Activated CD4-positive, alpha-beta T cell treated with anti-CD3 and anti-CD28 coated beads, Interleukin-2, amount 50 U/mL, for 24 hours (primary cell): ENCODE measurements around the gene AGXT.

ENCODE experiments used
- DNase-seq, 2 donors: peaks; one replicate each; pipeline ENCODE4 v3.0.0-alpha.2; 2020; ENCODE audit warnings: low read depth in 1 of 2, low spot score in 1 of 2

The AGXT gene

DNA sequence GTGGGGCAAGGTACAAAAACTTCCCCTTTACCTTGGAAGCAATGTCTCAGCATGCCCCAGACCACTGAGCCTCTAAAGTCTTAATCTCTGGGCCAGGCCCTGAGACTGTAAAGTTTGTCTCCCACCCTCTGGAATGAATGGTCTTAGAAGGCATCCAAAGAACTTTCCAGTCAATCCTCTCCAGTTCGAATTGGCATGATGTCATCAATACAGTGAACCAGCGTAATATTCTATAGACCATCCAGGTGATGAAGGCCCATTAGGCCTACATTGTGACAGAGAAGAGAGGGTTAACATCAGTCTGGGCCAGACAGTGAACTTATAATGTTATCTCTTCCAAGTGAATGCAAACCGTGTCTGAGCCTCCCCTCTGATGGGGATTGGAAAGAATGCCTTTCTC lies 16.1 kb downstream of the AGXT start:
- DNase-seq = no peak

DNA sequence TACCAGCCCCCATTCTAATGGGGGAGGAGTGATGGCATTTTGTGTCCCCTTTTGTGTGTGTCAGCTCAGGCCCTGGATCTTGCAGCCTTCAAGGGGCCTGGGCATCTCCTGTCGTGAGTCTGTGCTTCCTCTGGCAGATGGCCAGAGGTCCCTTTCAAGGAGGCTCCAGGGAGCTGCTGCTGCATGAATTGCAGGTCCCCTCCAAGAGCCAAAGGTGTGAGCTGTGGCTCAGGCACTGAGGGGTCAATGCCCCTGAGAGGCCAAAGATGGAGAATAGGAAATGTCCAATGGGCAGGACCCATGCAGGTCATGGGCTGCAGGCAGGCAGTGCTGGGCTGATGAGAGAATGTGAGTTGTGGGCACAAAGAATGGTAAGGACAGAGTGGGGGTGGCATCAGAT lies 16.9 kb downstream of the AGXT start:
- DNase-seq = no peak

DNA sequence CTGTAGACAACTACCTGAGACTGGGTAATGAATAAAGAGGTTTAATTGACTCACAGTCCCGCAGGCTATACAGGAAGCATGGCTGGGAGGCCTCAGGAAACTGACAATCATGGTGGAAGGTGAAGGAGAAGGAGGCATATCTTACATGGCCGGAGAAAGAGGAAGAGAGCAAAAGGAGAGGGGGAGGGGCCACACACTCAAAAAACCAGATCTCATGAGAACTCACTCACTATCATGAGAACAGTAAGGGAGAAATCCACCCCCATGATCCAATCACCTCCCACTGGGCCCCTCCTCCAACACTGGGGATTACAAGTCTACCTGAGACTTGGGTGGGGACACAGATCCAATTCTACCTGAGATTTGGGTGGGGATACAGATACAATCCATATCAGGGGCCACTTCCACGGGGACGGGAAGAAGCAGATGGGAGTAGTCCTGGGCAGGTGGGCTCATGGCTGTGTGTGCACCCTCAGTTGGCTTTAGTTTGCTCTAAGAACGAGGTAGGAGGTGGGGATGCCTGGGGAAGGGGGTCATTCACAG lies 17.5 kb downstream of the AGXT start:
- DNase-seq = no peak

DNA sequence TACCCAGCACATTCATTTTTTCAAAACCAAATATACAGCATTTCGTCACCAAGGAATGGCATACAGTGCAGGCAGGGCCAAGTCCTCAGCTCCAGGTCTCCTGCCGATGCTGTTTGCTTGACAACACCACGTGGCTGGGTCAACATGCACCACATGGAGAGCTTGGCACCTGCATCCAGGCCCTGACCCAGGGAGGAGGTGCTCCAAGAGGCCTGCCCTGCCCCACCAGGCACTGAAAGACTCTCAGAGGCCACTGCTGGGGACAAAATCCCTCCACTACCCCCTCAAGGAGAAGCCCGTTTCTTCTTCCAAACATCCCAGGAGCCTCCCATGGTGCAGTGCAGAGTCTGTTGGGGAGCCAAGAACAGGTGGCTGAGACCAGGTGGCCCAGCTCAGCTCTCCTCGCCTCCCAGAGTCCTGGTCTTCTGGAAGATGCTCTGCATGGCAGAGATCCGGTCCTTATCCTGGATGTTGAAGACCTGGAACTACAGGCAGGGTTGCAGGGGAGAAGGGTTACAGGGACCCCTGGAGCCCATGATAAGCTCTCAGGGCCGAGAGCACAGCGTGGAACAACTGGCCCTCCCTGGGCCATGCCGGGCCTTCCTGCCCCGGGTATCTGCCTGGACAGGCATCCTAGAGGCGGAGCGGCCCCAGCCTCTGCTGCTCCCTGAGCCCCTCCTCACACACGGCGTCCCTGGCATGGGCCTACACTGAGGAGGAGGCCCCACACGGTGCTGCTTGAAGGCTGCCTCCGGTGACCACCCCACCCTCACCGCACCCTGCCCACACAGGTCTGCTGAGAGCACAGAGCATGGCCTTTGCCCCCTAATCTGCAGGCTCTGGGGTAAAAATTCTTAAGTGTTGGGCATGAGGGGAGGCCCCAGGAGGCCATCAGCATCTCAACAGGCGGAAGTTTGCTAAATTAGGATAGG lies 18.3 kb downstream of the AGXT start:
- no peak for DNase-seq

DNA sequence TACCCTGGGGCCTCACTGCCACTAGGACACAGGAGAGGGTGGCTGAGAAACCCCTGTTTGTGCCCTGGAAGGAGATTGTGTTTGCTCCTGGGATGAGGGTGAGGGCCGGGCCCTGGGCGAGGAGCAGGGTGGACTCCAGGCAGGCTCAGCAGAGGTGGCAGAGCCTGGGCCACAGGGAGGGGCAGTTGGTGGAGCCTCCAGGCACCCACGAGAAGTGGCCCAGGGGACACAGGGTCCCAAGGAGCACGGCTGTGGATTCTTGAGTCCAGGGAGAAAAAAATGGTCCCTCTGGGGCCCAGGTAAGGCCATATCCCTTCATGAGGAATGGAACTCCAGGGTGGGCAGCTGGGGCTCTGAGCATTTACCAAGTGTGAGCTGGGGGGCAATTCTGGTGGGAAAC lies 19.0 kb downstream of the AGXT start:
- DNase-seq = no peak

DNA sequence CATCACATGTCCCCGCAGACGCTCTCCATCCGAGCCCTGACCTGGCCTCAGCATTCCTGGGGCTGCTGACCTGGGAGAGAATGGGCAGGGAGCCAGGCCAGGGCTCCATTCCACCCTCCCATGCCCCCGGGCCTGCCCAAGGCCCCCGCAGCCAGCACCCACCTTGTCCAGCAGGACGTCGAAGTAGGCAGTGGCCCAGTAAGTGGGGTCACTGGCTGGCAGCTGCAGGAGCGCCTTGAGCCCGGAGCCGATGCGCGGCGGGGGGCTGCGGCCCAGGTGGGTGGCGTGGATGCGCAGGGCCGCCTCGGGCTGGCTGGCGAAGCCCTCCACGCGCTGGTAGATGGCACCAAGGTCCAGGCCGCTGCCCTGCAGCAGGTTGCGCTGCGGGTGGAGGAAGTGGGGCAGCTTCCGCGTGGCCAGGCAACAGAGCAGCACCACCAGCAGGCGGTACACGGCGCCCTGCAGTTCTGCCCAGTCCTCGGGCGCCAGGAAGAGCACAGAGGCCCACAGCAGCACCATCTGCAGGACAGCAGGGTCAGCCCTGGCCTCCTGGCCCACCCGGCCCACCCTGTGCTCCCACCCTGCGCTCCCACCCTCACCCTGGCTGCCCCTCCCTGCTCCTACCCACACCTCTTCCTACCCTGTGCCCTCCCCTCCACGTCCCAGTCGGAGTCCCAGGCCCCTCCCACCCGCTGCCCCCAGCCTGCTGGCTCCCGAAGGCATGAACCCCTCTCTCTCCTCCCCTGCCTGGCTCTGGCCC lies 19.7 kb downstream of the AGXT start:
- no peak for DNase-seq

DNA sequence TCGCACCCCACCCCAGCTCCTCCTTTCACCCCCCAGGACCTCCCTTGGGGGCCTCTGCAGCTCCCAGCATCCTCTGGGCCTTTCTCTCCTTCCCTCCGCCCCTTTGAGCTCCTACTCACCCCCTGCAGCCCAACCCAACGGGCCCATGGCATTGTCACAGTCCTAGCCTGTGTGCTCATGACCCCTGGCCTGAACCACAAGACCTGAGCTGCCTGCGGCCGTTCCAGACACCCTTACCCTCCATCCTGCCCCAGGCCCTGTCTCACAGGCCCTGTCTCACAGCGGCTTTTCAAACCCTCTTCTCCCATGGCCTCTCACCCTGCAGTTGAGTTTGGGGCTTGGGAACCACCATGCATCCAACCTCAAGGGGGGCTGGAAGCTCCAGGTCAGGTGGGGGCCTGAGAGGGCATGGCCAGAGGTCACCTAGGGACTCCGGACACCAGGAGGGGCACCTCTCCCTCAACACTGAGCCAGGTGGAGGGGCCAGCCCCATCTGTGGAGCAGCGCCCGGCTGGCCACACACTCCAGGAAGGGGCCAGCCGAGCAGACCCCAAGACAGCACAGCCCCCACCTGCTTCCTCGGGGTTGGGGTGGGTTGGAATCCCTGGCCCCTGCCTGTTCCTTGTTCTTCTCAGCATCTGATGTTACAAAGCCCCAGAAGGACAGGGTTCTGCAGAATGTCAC lies 20.4 kb downstream of the AGXT start:
- no peak for DNase-seq

DNA sequence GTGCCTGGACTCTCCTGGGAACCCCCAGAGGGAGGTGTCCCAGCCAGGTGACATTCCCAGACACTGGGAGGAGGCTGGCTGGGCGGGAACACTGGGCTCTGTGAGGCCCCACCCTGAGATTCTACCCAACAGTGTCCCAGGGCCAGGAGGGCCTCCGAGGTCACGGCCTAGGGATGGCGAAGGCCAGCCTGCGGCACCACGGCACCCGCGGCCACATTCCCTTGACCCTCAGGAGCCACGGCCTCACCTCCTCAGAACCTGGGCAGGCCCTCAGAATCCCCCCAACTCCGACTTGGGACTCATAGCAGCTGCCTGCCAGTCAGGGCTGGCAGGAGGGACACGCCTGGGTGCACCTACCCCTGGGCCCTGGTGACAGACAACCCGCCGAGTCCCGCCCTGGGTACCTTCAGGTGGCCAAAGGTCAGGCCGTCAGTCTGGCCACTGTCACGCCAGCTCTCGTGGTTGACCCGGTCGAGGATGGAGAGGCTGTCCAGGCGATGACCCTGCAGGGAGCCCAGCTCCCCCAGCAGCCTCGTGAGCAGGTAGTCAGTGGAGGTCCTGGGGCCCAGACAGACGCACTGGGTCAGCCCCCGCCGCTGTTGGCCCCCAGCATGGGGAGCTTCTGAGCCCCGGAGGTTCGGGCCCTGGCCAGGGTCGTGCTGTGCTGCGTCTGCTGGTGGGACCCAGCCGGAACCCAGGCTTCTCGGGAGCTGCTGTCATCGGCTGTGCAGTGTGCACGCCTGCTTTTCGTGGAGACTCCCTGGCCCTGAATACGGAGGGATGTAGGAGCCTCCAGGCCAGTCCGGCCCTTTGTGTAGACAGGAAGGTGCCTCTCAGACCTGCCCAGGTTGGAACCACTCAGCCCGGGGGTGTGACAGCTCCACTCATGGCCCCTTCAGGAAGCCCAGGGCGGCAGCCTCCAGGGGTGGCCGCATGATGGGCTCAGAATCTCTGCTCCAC lies 21.3 kb downstream of the AGXT start:
- DNase-seq = no peak

DNA sequence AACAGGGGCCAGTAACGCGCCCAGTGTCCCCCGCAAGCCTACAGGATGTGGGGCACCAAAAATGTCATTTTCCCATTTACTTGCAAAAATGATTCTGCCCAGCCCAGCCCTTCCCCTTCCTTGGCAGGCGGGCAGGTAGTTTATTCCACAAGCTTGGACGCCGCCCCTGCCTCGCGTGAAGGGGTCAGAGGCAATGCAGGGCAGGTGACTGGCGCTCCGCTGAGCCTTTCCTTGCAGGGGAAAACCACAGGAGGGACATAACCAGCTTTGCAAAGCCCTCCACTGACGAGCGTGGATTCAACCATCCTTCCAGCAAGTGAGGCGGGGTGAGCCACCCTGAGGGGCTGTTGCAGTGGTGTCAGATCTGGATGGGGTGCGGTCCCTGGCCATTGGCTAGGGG lies 22.1 kb downstream of the AGXT start:
- DNase-seq = no peak

DNA sequence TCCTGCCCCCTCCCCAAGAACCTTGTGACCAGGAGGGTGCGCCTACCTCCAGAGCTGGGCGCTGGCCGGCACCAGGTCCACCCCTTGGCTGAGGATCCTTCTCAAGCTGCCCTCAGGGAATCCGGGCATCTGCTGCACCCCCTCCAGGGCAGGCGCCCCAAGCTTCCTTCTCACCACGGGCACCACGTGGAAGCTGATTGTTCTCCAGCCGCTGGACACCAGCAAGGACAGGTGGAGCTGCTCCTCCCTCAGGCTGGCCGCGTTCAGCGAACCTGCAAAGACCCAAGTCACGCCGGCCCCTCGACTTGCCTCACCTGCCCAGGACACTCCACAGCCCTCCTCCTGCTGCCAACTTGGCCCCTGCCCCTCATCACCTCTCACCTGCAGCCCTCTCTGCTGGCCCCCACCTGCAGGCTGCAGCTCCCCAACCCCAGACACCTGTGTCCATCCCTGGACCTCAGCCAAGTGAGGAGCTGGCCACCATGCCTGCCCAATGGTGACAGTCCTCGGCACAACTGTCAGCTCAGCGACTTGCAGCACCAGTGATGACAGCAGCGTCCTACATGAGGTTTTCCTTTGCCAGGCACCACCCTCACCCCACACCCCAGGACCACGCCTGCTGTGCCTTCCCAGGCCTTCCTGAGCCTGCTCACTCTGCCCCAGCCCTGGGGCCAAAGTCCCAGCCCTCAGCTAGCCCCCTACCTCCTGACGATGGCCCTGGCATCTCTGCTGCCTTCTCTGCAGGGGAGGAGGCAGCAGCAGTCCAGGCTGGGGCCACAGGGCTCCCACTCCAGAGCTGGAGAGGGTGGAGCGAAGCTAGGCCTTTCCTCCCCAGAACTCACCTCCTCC lies 23.1 kb downstream of the AGXT start:
- no peak for DNase-seq

DNA sequence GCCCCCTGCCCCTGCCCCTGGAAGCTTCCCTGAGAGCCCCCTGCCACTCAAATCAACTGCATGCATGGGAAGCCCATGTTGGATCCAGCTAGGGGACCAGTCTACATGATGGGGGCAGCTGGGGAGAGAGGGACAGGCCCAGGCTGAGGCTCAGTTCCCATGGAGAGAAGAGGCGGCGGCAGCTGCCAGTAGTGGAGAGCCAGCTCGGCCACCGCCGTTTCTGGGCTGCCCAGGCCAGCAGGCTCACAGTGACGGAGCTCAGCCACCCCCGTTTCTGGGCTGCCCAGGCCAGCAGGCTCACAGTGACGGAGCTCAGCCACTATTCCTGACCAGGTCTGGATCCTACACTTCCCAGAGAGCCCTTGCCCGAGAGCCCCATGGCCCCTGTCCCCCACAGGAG lies 23.7 kb downstream of the AGXT start:
- no peak for DNase-seq

DNA sequence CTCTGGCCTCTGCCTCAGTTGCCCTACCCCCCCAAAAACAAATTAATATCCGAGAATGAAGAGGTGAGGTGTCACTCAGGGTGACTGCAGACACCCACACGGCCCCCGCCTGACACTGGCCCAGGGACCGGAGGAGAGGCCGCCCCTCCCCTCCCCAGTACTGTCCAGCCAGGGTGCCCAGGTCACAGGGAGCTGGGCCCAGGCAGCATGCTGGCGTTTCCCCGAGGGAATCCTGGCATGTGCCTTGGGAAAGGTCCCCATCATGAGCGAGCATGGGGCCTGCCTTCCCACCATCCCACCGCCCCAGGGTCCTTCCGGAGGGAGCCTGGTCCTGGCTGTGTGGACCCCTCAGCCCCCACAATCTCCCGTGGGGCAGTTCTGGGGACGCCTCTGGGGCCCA lies 24.3 kb downstream of the AGXT start:
- DNase-seq = no peak

DNA sequence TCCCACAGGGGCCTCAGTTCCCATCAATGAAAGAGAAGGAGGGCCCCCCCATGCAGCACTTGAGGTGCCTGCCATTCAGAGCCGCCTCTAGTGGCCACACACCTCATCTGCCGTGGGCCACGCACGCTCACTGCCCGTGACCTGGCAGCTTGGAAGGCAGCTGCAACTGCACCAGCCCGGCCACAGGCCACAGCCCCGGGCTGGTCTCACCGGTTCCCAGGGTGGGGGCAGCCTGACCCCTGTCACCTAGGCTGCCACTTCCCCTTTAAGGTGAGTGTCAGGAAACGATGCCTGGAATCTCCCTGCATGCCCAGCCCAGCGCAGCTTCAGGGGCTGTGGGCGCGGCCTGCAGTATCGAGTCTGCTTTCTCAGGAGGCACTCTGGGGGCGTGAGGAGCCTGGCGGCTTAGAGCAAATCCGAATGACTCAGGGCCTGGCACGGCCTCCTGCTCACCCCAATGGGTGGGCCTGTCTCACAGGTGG lies 24.8 kb downstream of the AGXT start:
- peak; percentile 13 to 47 for DNase-seq

DNA sequence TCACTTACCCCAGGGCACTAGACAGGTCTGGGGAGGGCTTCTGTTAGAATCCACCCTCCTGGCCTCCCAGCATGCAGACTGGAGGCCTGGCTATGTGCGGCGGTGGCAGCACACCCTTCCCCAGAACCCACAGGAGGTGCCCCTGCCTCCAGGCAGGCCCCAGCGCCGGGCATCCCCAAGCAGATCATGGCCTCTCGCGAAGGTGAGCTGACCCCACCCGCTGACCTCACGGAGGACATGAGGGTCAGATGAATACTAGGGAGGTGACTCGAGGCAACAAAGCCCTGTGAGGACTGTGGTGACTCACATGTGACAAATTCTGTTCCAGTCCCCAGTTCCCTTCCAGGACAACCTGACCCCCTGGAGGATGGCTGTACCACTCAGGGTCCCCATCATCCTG lies 25.4 kb downstream of the AGXT start:
- no peak for DNase-seq

DNA sequence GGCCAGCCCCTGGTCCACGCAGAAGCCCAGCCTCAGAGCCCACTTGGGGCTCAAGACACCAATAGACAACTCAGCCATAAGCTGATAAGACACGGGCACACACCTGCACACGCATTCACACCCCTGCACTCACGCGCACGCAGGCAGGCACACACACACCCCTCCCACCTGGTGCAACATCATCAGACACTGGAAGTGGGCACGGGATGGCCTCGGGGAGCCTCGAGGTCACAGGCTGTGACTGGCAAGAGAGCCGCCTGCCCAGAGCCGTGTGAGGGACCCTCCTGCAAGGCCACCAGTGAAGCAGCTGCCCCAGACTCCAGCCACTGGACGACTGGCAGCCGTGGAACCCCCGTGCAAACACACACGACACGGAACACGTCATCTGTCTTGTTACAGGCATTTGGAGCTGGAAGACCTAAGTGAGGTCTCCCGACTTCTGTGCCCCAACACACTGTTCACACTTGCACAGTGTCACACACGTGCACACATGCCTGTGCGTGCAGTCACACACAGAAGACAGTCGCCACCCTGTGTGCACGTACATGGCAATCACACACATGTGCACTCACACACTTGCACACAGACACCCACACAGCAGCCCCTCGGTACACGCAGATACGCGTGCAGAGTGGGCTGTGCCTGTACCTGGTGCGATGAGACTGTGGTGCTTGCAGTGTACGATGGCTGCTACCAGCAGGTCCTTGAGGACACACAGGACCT lies 26.4 kb downstream of the AGXT start:
- no peak for DNase-seq

DNA sequence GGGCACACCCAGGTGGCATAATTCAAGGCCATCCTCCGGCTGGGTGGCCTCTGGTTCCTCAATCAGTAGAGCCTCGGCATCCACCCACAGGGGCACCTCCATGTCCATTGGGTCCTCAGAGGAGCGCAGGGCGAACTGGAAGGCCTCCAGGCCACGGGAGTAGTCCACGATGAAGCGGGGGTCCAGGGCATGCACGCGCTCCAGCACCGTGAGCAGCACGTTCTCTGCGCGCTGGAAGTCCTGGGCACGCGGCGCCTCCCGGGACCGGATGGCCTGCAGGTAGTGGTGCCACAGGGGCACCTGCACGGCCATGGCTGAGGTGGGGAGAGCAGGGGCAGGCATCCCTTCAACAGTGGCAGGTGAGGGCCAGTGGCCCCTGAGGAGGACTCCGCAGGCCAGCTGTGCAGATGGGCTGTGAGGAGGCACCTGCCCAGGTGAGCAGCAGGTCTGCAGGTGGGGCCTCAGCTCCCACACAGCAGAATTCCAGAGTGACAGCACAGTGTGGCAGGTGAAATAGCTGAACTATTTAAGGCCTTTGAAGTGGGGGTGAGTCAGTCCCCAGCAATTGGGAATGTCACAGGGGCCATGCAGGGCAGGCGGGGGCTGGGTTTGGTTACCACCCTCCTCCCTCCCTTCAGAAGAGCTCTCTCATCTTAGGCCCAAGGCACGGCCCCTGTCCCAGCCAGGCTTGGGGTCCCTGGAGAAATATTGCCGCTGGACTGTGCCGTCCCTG lies 27.2 kb downstream of the AGXT start, which contains the start of gene MAB21L4:
Gene MAB21L4 (minus strand): TSS at position 501 of the 733 bp plus-strand sequence. CDS start 159 bp downstream, at position 342.
- DNase-seq = no peak

DNA sequence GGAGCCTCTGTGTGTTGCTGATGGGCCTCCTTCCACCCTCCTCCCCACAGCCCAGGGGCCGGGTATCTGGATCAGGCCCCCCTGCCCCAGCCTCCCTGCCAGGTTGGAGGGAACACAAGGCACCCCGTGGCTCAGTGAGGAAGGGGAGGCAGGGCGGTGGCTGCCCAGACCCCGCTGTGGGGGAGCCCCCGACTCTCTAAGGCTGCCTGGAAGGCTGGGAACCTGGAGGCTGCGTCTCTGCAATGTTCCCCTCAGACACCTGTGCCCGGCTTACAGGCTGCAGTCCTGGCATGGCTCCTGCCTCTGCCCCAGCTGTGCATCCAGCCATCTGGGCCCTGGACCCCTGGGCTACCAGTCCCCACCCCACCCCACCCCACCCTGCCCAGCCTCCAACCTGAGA lies 27.8 kb downstream of the AGXT start:
- no peak for DNase-seq
